Lung (tissue), 12 donors: ENCODE data around the gene IDE. TPM values are rescaled to one million over a fixed set of nuclear protein-coding genes. Genes with fewer than 3 reads are reported as not detected.

ENCODE experiments used
- ATAC-seq: fragments of 200-7000 bp; cut with Tn5 transposase; one replicate; pipeline ENCODE4 v1.9.1; 2020; ENCODE audit warnings: moderate number of reproducible peaks; ENCODE audit not compliant: insufficient read depth, low FRiP score
- DNase-seq, 3 donors: peaks; one replicate each; pipeline ENCODE4 v3.0.0-alpha.2; 2013 to 2017
- H3K27ac ChIP-seq, 2 donors: one replicate each; pipeline ENCODE4 v1.5.1; 2013; ENCODE audit warnings: mild to moderate bottlenecking in 2 of 2, moderate library complexity in 2 of 2, control low read depth in 1 of 2, inconsistent platforms in 1 of 2, low read depth in 1 of 2, low read length in 1 of 2
- H3K27me3 ChIP-seq, 3 donors: one replicate each; pipeline ENCODE4 v1.5.1; 2013; ENCODE audit warnings: low read length in 2 of 3; ENCODE audit not compliant: control insufficient read depth in 3 of 3, insufficient read depth in 3 of 3
- H3K36me3 ChIP-seq, 4 donors: one replicate each; pipeline ENCODE4 v1.5.1; 2013; ENCODE audit warnings: low read length in 4 of 4, mild to moderate bottlenecking in 1 of 4, moderate library complexity in 1 of 4; ENCODE audit not compliant: control insufficient read depth in 4 of 4, insufficient read depth in 4 of 4
- H3K4me1 ChIP-seq, 5 donors: one replicate each; pipeline ENCODE4 v1.5.1; 2013; ENCODE audit warnings: low read length in 5 of 5, mild to moderate bottlenecking in 2 of 5, moderate library complexity in 1 of 5; ENCODE audit not compliant: control insufficient read depth in 5 of 5, insufficient read depth in 5 of 5
- H3K4me3 ChIP-seq: one replicate; pipeline ENCODE4 v1.5.1; 2013; ENCODE audit warnings: mild to moderate bottlenecking, control low read depth, moderate library complexity
- H3K9ac ChIP-seq, 2 donors: one replicate each; pipeline ENCODE4 v1.5.1; 2013; ENCODE audit warnings: low read length in 2 of 2, control low read depth in 1 of 2; ENCODE audit not compliant: insufficient read depth in 1 of 2
- H3K9me3 ChIP-seq, 4 donors: one replicate each; pipeline ENCODE4 v1.5.1; 2013; ENCODE audit warnings: low read length in 3 of 4, mild to moderate bottlenecking in 1 of 4, moderate library complexity in 1 of 4; ENCODE audit not compliant: control insufficient read depth in 4 of 4, insufficient read depth in 3 of 4
- CTCF ChIP-seq: IDR thresholded peaks from 2 replicates; pipeline ENCODE4 v1.5.1; 2012; ENCODE audit warnings: mild to moderate bottlenecking; ENCODE audit errors: control extremely low read depth, extremely low read depth
- WGBS, 2 donors: extraction: QIAGEN DNeasy Blood & Tissue Kit; methylation state at CpG; one replicate each; pipeline ENCODE4 v1.1.7; 2013; 5-methylcytosine and 5-hydroxymethylcytosine counted together
- polyA plus RNA-seq, 2 donors: library from polyadenylated mRNA; stranded (reverse); fragments of 200-250 nt; gene quantifications; one replicate each; pipeline ENCODE4 v1.2.1, GENCODE V29; 2013
- total RNA-seq, 2 donors: library from RNA; depleted of rRNA in 1 of 2; stranded (reverse); fragments of >200 nt in 1 of 2; gene quantifications; one replicate each; pipeline ENCODE4 v1.2.1, GENCODE V29; 2014 to 2021
- donor health status: control.
- donor health status: control.
- donor health status: Bipolar disorder and iron deficiency.
- donor health status: healthy.
- donor health status: DM: yes; HTN: yes; CAD: no.

Gene IDE
- total and polyA plus RNA-seq, 4 donors: 9.1 to 39.2 (median 21.0) TPM

DNA sequence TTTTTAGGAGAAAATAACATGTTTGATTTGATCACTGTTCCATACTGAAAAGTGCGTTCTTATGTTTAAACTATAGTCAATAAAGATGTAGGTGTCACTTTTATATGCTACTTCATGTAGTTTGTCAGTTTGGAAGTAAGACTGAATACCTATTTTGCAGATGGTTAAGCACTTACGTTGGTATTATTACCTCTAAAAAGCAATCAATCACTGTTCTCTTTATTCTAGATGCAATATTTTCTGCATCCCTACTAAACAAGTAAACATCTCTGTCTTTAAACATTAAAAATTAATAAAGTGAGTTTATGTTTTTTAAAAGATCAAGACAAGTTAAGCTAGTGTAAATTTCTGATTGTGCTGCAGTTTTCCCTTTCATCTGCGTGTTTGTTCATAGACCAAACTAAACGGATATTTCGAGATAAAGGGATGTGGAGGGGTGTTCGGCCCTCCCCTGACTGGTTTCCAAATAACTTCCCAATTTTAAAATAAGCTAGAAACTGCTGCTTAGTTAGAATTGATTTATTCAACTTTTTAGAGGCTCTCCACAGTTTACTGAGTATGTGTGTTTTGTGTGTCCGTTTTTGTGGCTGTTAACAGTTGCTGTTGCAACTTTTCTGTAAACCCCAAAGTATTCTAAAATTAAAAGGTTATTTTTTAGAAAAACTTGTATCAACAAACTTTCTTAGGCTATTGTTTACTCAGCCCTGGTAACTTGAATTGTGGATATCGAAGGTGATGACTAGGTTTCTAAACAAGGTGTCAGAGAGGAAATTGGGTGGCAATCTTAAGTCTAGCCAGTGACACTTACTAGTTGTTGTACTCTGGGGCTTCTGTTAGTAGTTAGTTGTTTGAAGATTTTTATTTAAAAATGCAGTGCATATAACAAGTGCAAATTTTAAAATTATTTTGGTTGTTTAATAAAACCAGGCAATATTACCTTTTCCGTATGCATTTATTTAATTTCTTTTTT is 20.0 kb upstream of the IDE start:
- peak overlapping the region in 1 of 2 donors; percentile 87 for H3K9ac ChIP-seq
- DNase-seq (peak in 2 of 3 donors; percentile 45 to 67), ATAC-seq (no peak)
- H3K27me3 ChIP-seq: no peaks in the 10 kb centered on the region
- H3K4me3 ChIP-seq: peak overlapping the region; percentile 77
- H3K4me1 ChIP-seq: peaks cover 0 to 27% (median 2%) of the 10 kb centered on the region in 5 donors
- H3K36me3 ChIP-seq: no peaks in the 10 kb centered on the region
- no peaks in the 10 kb centered on the region for H3K9me3 ChIP-seq
- 10 to 11% methylated on average over 9 of the region's 9 CpGs for WGBS, 2 donors
- no peak for TF ChIP-seq CTCF
- no peak overlapping the region for H3K27ac ChIP-seq

- Histone ChIP-seq H3K4me1 (peaks cover 0 to 27% (median 2%) of the 10 kb centered on the region in 5 donors), H3K27ac (peak within 1 kb of the TSS; percentile 87 to 90), H3K36me3 (no peaks in the 10 kb centered on the region), H3K9ac (peak within 1 kb of the TSS in 1 of 2 donors; percentile 98), H3K4me3 (peak within 1 kb of the TSS; percentile 77), H3K9me3 (no peaks in the 10 kb centered on the region), H3K27me3 (no peaks in the 10 kb centered on the region)
- no peak for TF ChIP-seq CTCF
- peak; percentile 98 to 99 (median 99) for DNase-seq
- ATAC-seq: peak; percentile 93
- 0 to 1% methylated on average over 56 to 61 of the region's 61 CpGs for WGBS, 2 donors
These were observed 19.1 kb upstream of the IDE start, which contains the start of gene KIF11 for GRCh38 chr10:92592761-92593618. KIF11 (plus strand) TSS chr10:92593130; CDS start chr10:92593376, 246 bp downstream.

- H3K27me3 ChIP-seq: no peaks in the 10 kb centered on the region
- peaks cover 0 to 27% (median 2%) of the 10 kb centered on the region in 5 donors for H3K4me1 ChIP-seq
- no peaks in the 10 kb centered on the region for H3K36me3 ChIP-seq
- H3K27ac ChIP-seq: peak overlapping the region; percentile 87 to 90
- DNase-seq (peak; percentile 92 to 96 (median 93)), ATAC-seq (peak; percentile 89)
- H3K9ac ChIP-seq: peak overlapping the region; percentile 67 to 92
- TF ChIP-seq CTCF: no peak
- H3K9me3 ChIP-seq: no peaks in the 10 kb centered on the region
- no peak overlapping the region for H3K4me3 ChIP-seq
- WGBS, 2 donors: 1% methylated on average over 38 of the region's 38 CpGs
These were observed 17.7 kb upstream of the IDE start for GRCh38 chr10:92591550-92592022.
